CD4-positive, alpha-beta memory T cell (primary cell): ENCODE results near the gene UBL4A. TPM values are rescaled to one million over a fixed set of nuclear protein-coding genes. Genes with fewer than 3 reads are reported as not detected.

Experiments
- CTCF ChIA-PET: fragments of 350-600 bp; sonication (Branson Sonifier 250); formaldehyde crosslinking; loops from one replicate; lab custom pipeline; 2021; ENCODE audit warnings: inconsistent platforms; ENCODE audit not compliant: partially characterized antibody; lab: Charles Lee
- POLR2A ChIA-PET: fragments of 350-600 bp; sonication (Branson Sonifier 250); formaldehyde crosslinking; loops from one replicate; lab custom pipeline; 2021; ENCODE audit not compliant: partially characterized antibody; lab: Charles Lee
- DNase-seq, 5 donors: peaks; one replicate each; pipeline versions ENCODE4 v3.0.0 to v3.0.0-alpha.2; 2020 to 2022; ENCODE audit warnings: mixed read lengths in 1 of 5
- H3K27ac ChIP-seq: one replicate; pipeline ENCODE4 v1.7.0; 2013; ENCODE audit warnings: low read depth, low read length
- H3K27me3 ChIP-seq: 2 replicates; pipeline ENCODE4 v1.7.0; 2013; ENCODE audit warnings: mild to moderate bottlenecking, low read length, moderate library complexity; ENCODE audit not compliant: insufficient read depth
- H3K36me3 ChIP-seq: 2 replicates; pipeline ENCODE4 v1.7.0; 2013; ENCODE audit warnings: mild to moderate bottlenecking, low read length, moderate library complexity; ENCODE audit not compliant: insufficient read depth
- H3K4me1 ChIP-seq: 2 replicates; pipeline ENCODE4 v1.7.0; 2013; ENCODE audit warnings: mild to moderate bottlenecking, low read length, moderate library complexity; ENCODE audit not compliant: insufficient read depth
- H3K4me3 ChIP-seq, 2 donors: one replicate each; pipeline ENCODE4 v1.7.0; 2013; ENCODE audit warnings: low read length in 2 of 2, mild to moderate bottlenecking in 1 of 2
- H3K9me3 ChIP-seq, 2 donors: one replicate each; pipeline ENCODE4 v1.7.0; 2013; ENCODE audit warnings: low read length in 2 of 2, control low read depth in 1 of 2; ENCODE audit not compliant: control insufficient read depth in 1 of 2
- H3K27ac Mint-ChIP-seq, 7 donors: one replicate each; pipeline ENCODE4 v1.8.0; 2020 to 2021; ENCODE audit warnings: mixed read lengths in 7 of 7, mild to moderate bottlenecking in 6 of 7, inconsistent platforms in 3 of 7, moderate library complexity in 3 of 7
- H3K27me3 Mint-ChIP-seq, 2 donors: one replicate each; pipeline ENCODE4 v1.8.0; 2020 to 2021; ENCODE audit warnings: mixed read lengths in 2 of 2
- H3K36me3 Mint-ChIP-seq, 2 donors: one replicate each; pipeline ENCODE4 v1.8.0; 2020 to 2021; ENCODE audit warnings: mixed read lengths in 2 of 2, inconsistent platforms in 1 of 2, mild to moderate bottlenecking in 1 of 2
- H3K4me1 Mint-ChIP-seq, 4 donors: one replicate each; pipeline ENCODE4 v1.8.0; 2020 to 2021; ENCODE audit warnings: mixed read lengths in 4 of 4, mild to moderate bottlenecking in 1 of 4
- H3K4me3 Mint-ChIP-seq, 8 donors: one replicate each; pipeline ENCODE4 v1.8.0; 2020 to 2021; ENCODE audit warnings: mixed read lengths in 8 of 8, mild to moderate bottlenecking in 7 of 8, moderate library complexity in 6 of 8, inconsistent platforms in 3 of 8
- H3K9me3 Mint-ChIP-seq, 8 donors: one replicate each; pipeline ENCODE4 v1.8.0; 2020 to 2021; ENCODE audit warnings: mixed read lengths in 8 of 8, mild to moderate bottlenecking in 5 of 8, inconsistent platforms in 3 of 8, moderate library complexity in 1 of 8
- intact Hi-C: fragments of 100-400 bp; cut with micrococcal nuclease; formaldehyde crosslinking; loops from one replicate; pipeline ENCODE4 v1.15.1; 2023
- polyA plus RNA-seq, 2 donors: library from polyadenylated mRNA; unstranded; fragments of 300-500 nt; fragmentation: Illumina TruSeq; gene quantifications; one replicate each; pipeline ENCODE4 v1.2.3, GENCODE V29; 2021
- total RNA-seq, 2 experiments: library from RNA; stranded (reverse); gene quantifications; one replicate each; pipeline ENCODE4 v1.2.3, GENCODE V29; 2021

The UBL4A gene
- total and polyA plus RNA-seq, 4 experiments from 2014 or later, result 33.2 to 66.8 (median 49.1) TPM

DNA sequence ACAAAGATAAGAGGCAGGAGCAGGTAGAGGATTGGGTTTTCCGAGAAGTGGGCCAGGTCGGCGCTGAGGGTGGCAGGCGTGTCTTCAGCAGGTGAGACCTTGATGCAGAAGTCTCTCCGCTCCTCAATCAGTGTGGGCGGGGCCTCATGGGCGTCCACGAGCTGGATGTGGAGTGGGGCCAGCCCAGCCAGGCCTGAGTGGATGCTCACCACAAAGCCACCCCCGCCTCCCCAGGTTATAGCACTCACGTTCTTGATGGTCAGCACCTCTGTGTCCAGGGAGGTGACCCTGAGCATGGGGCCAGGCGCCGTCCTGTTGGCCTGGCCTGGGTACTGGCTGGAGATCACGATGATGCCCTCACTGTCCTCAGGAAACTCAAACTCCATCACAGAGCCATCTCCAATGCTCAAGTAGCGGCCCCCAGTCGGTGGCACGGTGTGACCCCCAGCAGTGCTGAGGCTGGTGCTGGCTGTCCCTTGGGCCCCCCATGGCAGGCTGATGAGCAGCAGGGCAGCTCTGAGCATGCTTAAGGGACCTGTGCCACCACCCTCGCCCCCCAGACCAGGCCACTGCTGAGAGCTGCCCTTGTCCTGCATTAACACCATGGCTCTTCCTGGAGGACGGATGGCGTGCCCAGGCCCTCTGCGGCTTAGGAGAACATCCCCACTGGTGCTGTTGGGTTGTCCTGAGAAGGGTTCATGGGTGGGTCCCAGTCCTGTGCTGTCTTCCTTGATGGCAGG lies 2.1 kb upstream of the UBL4A start:
- CTCF ChIA-PET, result interaction anchor here (1.5 to 3.4 kb wide), 2 partner anchors 39 to 60 kb away, joined by 4 to 10 read pairs; partner anchors contain the start of gene ATP6AP1
- intact Hi-C loops, result no loop called here
- Histone ChIP-seq H3K9me3 (no peaks in the 10 kb centered on the region), H3K27me3 (no peaks in the 10 kb centered on the region), H3K4me1 (peaks cover 44% of the 10 kb centered on the region), H3K4me3 (no peak overlapping the region), H3K27ac (no peak overlapping the region), H3K36me3 (no peaks in the 10 kb centered on the region)
- Mint-ChIP-seq H3K27me3 (no peaks in the 10 kb centered on the region), H3K9me3 (no peaks in the 10 kb centered on the region), H3K27ac (peak overlapping the region in 6 of 7 donors; percentile 22 to 90 (median 68)), H3K36me3 (peaks cover 0 to 7% of the 10 kb centered on the region in 2 donors), H3K4me1 (peaks cover 5 to 41% (median 16%) of the 10 kb centered on the region in 4 donors), H3K4me3 (peak overlapping the region in 6 of 8 donors; percentile 21 to 89 (median 46))
- POLR2A ChIA-PET, result interaction anchor here (0.7 to 8.9 kb wide), 10 partner anchors 8 to 139 kb away, joined by 3 to 111 read pairs (median 26); partner anchors contain the start of genes FAM3A, LAGE3, PLXNA3 and RPL10
- DNase-seq, result no peak

DNA sequence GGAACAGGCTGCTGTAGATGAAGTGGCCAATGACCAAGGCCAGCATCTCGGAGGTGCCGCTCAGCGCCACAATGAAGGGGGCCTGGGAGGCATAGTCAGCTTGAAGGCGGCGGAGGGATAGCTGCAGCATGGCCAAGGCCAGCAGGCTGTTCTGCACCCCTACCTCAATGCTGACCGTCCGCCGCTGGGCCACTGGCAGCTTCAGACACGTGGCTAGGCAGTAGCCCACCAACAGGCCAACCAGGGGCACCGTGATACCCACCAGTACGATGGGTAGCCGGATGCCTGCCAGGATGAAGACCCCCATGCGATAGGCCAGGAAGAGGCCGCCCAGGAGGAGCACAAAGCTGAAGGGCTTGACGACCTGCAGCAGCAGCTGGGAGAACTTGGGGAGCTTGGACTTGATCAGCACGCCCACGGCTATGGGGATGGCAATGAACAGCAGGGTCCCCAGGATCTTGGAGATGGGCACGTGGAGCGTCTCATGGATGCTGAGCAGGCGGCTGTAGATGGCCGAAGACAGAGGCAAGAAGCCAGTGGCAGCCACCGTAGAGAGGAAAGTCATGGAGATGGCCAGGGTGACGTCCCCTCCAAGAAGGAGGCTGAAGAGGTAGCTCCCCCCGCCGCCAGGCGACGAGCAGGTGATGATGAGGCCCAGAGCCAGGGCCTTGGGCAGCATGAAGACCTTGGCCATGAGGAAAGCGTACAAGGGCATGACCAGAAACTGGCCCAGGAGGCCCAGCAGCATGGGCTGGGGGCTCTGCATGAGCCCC lies 1.3 kb upstream of the UBL4A start:
- H3K4me1 ChIP-seq, result peaks cover 44% of the 10 kb centered on the region
- Mint-ChIP-seq H3K27me3 (no peaks in the 10 kb centered on the region), H3K4me1 (peaks cover 5 to 41% (median 16%) of the 10 kb centered on the region in 4 donors), H3K9me3 (no peaks in the 10 kb centered on the region), H3K27ac (peak overlapping the region in 4 of 7 donors; percentile 44 to 83 (median 82)), H3K4me3 (peak overlapping the region; percentile 26 to 82 (median 77)), H3K36me3 (peaks cover 0 to 9% of the 10 kb centered on the region in 2 donors)
- H3K36me3 ChIP-seq, result no peaks in the 10 kb centered on the region
- no peak for DNase-seq
- CTCF ChIA-PET, result interaction anchor here (1.0 to 3.4 kb wide), 2 partner anchors 11 to 40 kb away, joined by 4 to 10 read pairs; no protein-coding TSS in a partner anchor
- intact Hi-C loops, result no loop called here
- no peak overlapping the region for H3K4me3 ChIP-seq
- no peaks in the 10 kb centered on the region for H3K27me3 ChIP-seq
- H3K9me3 ChIP-seq, result no peaks in the 10 kb centered on the region
- no peak overlapping the region for H3K27ac ChIP-seq
- POLR2A ChIA-PET, result interaction anchor here (0.5 to 8.9 kb wide), 7 partner anchors 13 to 517 kb away, joined by 3 to 111 read pairs (median 10); partner anchors contain the start of genes FAM3A, HCFC1, PLXNA3 and RPL10

DNA sequence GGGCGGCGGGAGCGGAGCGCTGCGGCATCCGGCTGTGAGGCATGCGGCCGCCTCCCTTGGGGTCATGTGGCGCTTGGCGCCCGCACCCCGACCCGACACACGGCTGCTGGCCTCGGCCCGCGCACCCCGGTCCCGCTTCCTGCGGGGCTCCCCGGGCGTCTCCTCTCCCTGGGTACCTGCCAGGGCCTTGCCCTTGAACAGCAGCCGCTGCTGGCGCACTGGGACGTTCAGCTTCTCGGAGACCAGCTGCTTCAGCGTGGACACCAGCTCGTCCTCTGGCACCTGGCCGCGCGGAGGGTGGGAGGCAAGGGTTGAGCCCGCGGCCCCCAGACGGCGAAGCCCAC lies 391 bp downstream of the UBL4A start:
- CTCF ChIA-PET, result interaction anchor here (3.4 kb wide), 1 partner anchor 41 kb away, joined by 10 read pairs; no protein-coding TSS in a partner anchor

DNA sequence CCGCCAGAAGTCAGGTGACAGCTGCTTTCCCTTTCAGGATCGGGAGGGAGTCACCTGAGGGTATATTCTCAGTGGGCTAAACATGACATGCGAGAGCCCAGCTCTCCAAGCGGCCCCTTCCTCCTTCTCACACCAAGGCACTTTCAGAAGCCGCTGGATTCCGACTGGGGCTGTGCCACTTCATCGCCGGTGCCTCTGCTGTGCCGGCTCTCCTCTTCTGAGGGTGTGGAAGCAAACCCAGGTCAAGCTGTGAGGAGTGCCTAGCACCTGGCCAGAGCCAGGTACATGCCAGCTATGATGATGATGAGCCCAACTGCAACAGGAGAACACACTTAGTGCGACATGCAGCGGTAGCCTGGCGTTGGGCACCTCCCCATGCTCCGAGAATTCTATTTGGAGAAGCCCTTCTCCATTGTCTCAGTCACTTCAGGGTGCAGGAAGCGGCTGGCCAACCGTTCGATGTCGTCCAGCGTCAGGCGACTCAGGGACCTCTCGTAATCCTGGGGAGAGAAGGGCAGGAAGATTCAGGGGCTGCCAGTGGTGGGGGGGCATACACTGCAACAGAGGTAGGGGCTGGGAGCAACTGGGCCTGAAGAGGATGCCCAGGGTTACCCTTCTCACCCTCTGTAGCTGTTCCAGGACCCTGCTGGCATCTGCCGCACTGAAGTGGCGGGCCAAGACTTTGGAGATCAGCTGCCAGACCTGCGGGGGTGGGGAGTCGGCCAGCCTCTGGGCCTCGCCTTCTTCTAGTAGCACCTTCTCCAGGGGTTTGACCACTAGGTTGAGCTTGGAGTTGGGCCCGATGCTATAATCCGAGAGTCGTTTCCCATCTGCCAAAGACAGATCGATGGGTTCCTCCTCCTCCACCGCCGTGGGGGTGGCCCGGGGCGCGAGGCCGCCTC lies 1.0 kb downstream of the UBL4A start:
- H3K36me3 ChIP-seq, result no peaks in the 10 kb centered on the region
- H3K27me3 ChIP-seq, result no peaks in the 10 kb centered on the region
- H3K36me3 Mint-ChIP-seq, result peaks cover 0 to 7% of the 10 kb centered on the region in 2 donors
- peaks cover 44% of the 10 kb centered on the region for H3K4me1 ChIP-seq
- peak overlapping the region; percentile 62 for H3K27ac ChIP-seq
- intact Hi-C loops, result no loop called here
- H3K9me3 Mint-ChIP-seq, result no peaks in the 10 kb centered on the region
- CTCF ChIA-PET, result interaction anchor here (3.4 kb wide), 1 partner anchor 42 kb away, joined by 10 read pairs; no protein-coding TSS in a partner anchor
- H3K27me3 Mint-ChIP-seq, result no peaks in the 10 kb centered on the region
- peak overlapping the region in 5 of 7 donors; percentile 9 to 77 (median 27) for H3K27ac Mint-ChIP-seq
- peak overlapping the region; percentile 17 to 35 for H3K4me3 ChIP-seq
- no peaks in the 10 kb centered on the region for H3K9me3 ChIP-seq
- no peak for DNase-seq
- POLR2A ChIA-PET, result interaction anchor here (0.6 to 8.9 kb wide), 17 partner anchors 9 to 514 kb away, joined by 3 to 111 read pairs (median 6); partner anchors contain the start of genes ATP6AP1, FAM3A, G6PD and HCFC1
- peaks cover 5 to 45% (median 13%) of the 10 kb centered on the region in 4 donors for H3K4me1 Mint-ChIP-seq
- H3K4me3 Mint-ChIP-seq, result peak overlapping the region; percentile 54 to 75 (median 68)

More for the DNA sequence above, 391 bp downstream of the UBL4A start:
- Histone ChIP-seq H3K4me1 (peaks cover 44% of the 10 kb centered on the region), H3K9me3 (no peaks in the 10 kb centered on the region), H3K27me3 (no peaks in the 10 kb centered on the region), H3K4me3 (peak overlapping the region in 1 of 2 donors; percentile 47), H3K27ac (peak overlapping the region; percentile 62), H3K36me3 (no peaks in the 10 kb centered on the region)
- peaks cover 0 to 8% of the 10 kb centered on the region in 2 donors for H3K36me3 Mint-ChIP-seq
- H3K9me3 Mint-ChIP-seq, result no peaks in the 10 kb centered on the region
- peak overlapping the region in 3 of 8 donors; percentile 36 to 66 (median 47) for H3K4me3 Mint-ChIP-seq
- no peak overlapping the region for H3K27ac Mint-ChIP-seq
- peak; percentile 29 to 54 (median 35) for DNase-seq
- intact Hi-C loops, result no loop called here
- POLR2A ChIA-PET, result interaction anchor here (1.0 to 8.9 kb wide), 16 partner anchors 9 to 515 kb away, joined by 3 to 111 read pairs (median 6); partner anchors contain the start of genes ATP6AP1, FAM3A, G6PD and HCFC1
- peaks cover 5 to 45% (median 16%) of the 10 kb centered on the region in 4 donors for H3K4me1 Mint-ChIP-seq
- H3K27me3 Mint-ChIP-seq, result no peaks in the 10 kb centered on the region

DNA sequence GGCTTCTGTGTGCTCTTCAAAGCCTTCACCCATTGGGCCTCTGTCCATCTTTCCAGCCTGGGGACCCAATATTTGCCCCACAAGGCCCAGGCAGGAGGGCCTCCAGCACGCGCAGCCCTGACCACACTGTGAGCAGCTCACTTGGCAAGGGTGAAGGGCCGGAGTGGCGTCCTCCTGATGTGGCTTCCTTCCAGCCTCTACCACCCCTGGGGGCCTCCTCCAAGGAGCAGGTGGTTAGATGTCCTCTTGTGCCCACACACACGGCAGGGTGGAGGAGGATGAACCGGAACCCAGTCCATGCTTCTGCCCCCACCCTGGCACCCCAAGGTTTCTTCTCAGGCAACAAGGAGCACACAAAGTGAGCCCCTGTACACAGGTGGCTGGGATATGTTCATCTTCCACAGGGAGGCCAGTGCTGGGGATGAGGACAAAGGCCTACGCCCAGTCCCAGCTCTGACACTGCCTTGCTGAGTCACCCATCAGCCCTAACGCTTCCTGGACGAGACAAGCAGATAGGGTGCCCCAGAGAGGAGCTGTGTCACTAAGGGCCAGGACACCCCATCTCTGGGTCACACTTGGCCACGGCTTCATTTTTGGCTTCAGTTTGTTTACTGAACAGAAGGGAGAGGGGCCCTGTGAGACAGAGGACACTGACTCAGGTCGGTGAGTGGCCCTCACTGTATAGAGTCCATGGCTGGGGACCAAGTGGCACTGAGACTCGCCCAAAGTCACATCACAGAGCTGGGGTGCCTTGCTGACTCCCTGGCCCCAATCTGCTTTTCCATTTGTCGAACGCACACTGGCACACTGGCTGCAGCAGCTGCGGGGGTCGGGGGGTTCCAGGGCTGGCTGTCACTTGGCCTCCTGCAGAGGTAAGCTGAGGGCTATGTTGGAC lies 1.9 kb downstream of the UBL4A start:
- no peak overlapping the region for H3K27ac ChIP-seq
- H3K36me3 ChIP-seq, result no peaks in the 10 kb centered on the region
- H3K9me3 Mint-ChIP-seq, result no peaks in the 10 kb centered on the region
- no peaks in the 10 kb centered on the region for H3K27me3 Mint-ChIP-seq
- no peaks in the 10 kb centered on the region for H3K27me3 ChIP-seq
- ChIA-PET CTCF (interaction anchor here (3.4 kb wide), 1 partner anchor 43 kb away, joined by 10 read pairs; no protein-coding TSS in a partner anchor), POLR2A (interaction anchor here (1.0 to 8.9 kb wide), 7 partner anchors 26 to 690 kb away, joined by 3 to 111 read pairs (median 7); partner anchors contain the start of genes FAM3A, IDH3G, PLXNA3 and RPL10)
- H3K4me1 Mint-ChIP-seq, result peaks cover 2 to 42% (median 11%) of the 10 kb centered on the region in 4 donors
- H3K36me3 Mint-ChIP-seq, result peaks cover 0 to 7% of the 10 kb centered on the region in 2 donors
- no peak overlapping the region for H3K4me3 ChIP-seq
- H3K27ac Mint-ChIP-seq, result peak overlapping the region in 1 of 7 donors; percentile 27
- intact Hi-C loops, result no loop called here
- H3K4me3 Mint-ChIP-seq, result peak overlapping the region in 5 of 8 donors; percentile 12 to 73 (median 50)
- no peaks in the 10 kb centered on the region for H3K9me3 ChIP-seq
- no peak for DNase-seq
- H3K4me1 ChIP-seq, result peaks cover 45% of the 10 kb centered on the region
